ENCODE data around the gene DDAH1. TPM values are rescaled to one million over a fixed set of nuclear protein-coding genes. Genes with fewer than 3 reads are reported as not detected.
"Not testable (repeated sequence)": the region's sequence is repeated elsewhere in the genome, so short reads cannot be mapped to it uniquely, and the experiment has no call there.

DDAH1 gene
- total RNA-seq (ENCODE audit: unreplicated experiment) = 10.8 TPM
- long read RNA-seq, partial matches to known transcripts = 0 of 3 reads
- long read RNA-seq, other reads (novel, unspliced or antisense) = 0 of 3 reads

DNA sequence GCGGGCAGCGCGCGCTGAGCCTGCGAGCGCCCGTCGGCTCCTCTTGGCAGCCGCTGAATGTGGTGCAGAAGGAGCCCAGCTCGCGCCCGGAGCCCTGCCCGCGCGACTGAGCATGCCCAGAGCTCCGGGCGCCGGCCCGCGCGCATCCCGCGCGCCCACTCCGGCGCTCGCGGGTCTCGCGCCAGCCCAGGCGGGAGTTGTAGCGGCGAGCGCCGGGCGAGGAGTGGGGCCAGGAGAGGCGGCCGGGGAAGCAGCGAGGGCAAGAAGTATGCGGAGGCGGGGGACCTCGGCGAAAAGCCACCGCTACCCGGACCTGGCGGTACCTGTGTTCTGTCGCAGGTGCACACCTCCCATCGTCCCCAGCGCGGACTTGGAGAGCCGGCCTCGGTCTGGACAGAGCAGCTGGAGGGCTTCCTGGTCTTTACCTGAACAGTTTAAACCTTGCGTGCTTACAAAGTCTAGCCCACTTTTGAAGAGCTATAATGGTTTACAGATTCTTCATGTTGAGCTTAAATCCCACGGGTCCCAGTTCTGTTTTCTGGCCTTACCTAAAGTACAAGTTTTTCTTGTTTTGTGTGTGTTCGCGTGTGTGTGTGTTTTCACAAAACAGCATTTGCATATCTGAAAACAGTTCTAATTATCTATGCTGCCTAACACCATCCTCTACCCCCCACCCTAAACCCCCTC is at the start of gene DDAH1:
DDAH1 (minus strand) TSS at position 61 of the 687 bp plus-strand sequence. CDS start 114 bp downstream, outside the sequence.
- H3K4me1 Mint-ChIP-seq (ENCODE audit: unreplicated experiment) = peaks cover 6% of the 10 kb centered on the region
- peak within 1 kb of the TSS; percentile 87 for H3K4me3 Mint-ChIP-seq (ENCODE audit: unreplicated experiment)
- no peaks in the 10 kb centered on the region for H3K9me3 Mint-ChIP-seq (ENCODE audit: unreplicated experiment)
- peak; percentile 62 for DNase-seq (ENCODE audit: low spot score)
- H3K27me3 Mint-ChIP-seq (ENCODE audit: unreplicated experiment) = peaks cover 2% of the 10 kb centered on the region
- H3K36me3 Mint-ChIP-seq (ENCODE audit: low read depth, unreplicated experiment) = no peaks in the 10 kb centered on the region
- TF ChIP-seq, protein P1, sequence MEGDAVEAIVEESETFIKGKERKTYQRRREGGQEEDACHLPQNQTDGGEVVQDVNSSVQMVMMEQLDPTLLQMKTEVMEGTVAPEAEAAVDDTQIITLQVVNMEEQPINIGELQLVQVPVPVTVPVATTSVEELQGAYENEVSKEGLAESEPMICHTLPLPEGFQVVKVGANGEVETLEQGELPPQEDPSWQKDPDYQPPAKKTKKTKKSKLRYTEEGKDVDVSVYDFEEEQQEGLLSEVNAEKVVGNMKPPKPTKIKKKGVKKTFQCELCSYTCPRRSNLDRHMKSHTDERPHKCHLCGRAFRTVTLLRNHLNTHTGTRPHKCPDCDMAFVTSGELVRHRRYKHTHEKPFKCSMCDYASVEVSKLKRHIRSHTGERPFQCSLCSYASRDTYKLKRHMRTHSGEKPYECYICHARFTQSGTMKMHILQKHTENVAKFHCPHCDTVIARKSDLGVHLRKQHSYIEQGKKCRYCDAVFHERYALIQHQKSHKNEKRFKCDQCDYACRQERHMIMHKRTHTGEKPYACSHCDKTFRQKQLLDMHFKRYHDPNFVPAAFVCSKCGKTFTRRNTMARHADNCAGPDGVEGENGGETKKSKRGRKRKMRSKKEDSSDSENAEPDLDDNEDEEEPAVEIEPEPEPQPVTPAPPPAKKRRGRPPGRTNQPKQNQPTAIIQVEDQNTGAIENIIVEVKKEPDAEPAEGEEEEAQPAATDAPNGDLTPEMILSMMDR (IDR thresholded peaks at IDR 0.05; ENCODE audit: unreplicated experiment) = no peak
- H3K27ac Mint-ChIP-seq (ENCODE audit: unreplicated experiment) = no peak within 1 kb of the TSS

DNA sequence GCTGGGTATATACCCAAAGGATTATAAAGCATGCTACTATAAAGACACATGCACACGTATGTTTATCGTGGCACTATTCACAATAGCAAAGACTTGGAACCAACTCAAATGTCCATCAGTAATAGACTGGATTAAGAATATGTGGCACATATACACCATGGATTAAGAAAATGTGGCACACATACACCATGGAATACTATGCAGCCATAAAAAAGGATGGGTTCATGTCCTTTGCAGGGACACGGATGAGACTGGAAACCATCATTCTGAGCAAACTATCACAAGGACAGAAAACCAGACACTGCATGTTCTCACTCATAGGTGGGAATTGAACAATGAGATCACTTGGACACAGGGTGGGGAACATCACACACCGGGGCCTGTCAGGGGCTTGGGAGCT is 49.0 kb upstream of the DDAH1 start:
- not testable (repeated sequence) for H3K4me1 Mint-ChIP-seq (ENCODE audit: unreplicated experiment); H3K9me3 Mint-ChIP-seq (ENCODE audit: unreplicated experiment); H3K27ac Mint-ChIP-seq (ENCODE audit: unreplicated experiment)

DNA sequence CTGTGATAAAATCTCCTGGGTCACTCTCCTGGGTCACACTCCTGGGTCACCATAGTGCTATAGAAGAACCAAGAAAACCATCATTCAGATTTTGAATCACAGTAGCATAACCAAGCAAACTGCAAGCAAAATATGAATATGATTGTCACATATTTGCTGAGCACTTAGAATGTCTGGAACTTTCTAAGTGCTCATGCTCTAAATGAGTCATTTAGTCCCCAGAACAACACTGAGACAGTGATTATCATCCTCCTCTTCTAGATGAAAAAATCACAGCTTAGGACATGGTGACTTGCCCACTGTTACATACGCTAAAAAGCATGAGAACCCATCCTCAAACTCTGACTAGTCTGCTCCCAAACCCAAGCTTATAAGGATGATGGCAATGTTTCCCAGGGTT is 39.5 kb upstream of the DDAH1 start:
- Mint-ChIP-seq H3K4me3 (ENCODE audit: unreplicated experiment) (no peak overlapping the region), H3K27me3 (ENCODE audit: unreplicated experiment) (no peaks in the 10 kb centered on the region), H3K36me3 (ENCODE audit: low read depth, unreplicated experiment) (no peaks in the 10 kb centered on the region), H3K4me1 (ENCODE audit: unreplicated experiment) (peaks cover 5% of the 10 kb centered on the region), H3K9me3 (ENCODE audit: unreplicated experiment) (no peaks in the 10 kb centered on the region), H3K27ac (ENCODE audit: unreplicated experiment) (no peak overlapping the region)
- DNase-seq (ENCODE audit: low spot score) = no peak
- TF ChIP-seq, protein P1 (IDR thresholded peaks at IDR 0.05; ENCODE audit: unreplicated experiment) = no peak

More for the DNA sequence above, 49.0 kb upstream of the DDAH1 start:
- H3K36me3 Mint-ChIP-seq (ENCODE audit: low read depth, unreplicated experiment); DNase-seq (ENCODE audit: low spot score); H3K27me3 Mint-ChIP-seq (ENCODE audit: unreplicated experiment); H3K4me3 Mint-ChIP-seq (ENCODE audit: unreplicated experiment): not testable (repeated sequence)

DNA sequence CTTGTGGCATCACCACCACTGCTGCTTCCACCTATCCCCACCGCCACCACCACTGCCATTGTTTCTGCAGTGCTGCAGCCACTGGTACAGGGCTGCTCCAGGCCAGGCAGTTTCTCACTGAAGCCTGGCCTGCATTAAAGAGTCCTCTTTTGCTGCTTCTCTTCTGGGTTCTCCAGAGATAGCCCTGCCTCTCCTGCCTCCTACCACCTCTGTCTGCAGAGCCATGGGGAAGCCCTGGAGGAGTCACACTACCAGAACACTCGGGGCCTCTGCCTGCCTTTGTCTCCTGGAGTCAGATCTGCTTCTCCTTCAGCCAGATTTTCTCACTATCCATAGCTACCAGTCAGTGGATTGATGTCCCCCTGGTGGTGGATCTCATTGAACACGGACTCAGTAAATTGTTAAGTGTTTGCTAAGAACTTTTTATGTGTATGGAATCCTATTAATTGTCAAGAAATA is 37.7 kb upstream of the DDAH1 start:
- no peaks in the 10 kb centered on the region for H3K36me3 Mint-ChIP-seq (ENCODE audit: low read depth, unreplicated experiment)
- H3K4me3 Mint-ChIP-seq (ENCODE audit: unreplicated experiment) = no peak overlapping the region
- no peaks in the 10 kb centered on the region for H3K9me3 Mint-ChIP-seq (ENCODE audit: unreplicated experiment)
- no peaks in the 10 kb centered on the region for H3K27me3 Mint-ChIP-seq (ENCODE audit: unreplicated experiment)
- peaks cover 5% of the 10 kb centered on the region for H3K4me1 Mint-ChIP-seq (ENCODE audit: unreplicated experiment)
- DNase-seq (ENCODE audit: low spot score) = peak; percentile 54
- TF ChIP-seq, protein P1 (IDR thresholded peaks at IDR 0.05; ENCODE audit: unreplicated experiment) = peak; percentile 82
- no peak overlapping the region for H3K27ac Mint-ChIP-seq (ENCODE audit: unreplicated experiment)

DNA sequence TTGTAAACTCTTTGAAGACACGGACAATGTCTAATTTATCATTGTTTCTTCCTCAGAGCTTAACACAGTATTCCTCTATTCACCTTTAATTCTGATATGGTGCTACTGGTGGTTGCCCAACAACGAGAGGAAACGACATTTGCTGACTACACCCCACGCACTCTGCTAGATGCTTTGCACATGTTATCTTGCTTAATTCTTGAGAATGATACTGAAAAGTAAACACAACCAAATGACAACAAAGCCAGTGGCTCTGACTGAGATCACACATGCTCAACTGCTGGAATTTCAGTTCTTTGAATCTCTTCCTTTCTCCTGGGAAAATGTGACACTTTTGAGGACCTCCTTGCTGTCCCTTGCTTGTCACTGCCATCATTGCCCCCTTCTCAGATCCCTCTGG is 37.2 kb upstream of the DDAH1 start:
- Mint-ChIP-seq H3K9me3 (ENCODE audit: unreplicated experiment) (no peaks in the 10 kb centered on the region), H3K4me1 (ENCODE audit: unreplicated experiment) (peaks cover 5% of the 10 kb centered on the region), H3K36me3 (ENCODE audit: low read depth, unreplicated experiment) (no peaks in the 10 kb centered on the region), H3K4me3 (ENCODE audit: unreplicated experiment) (no peak overlapping the region), H3K27ac (ENCODE audit: unreplicated experiment) (no peak overlapping the region), H3K27me3 (ENCODE audit: unreplicated experiment) (no peaks in the 10 kb centered on the region)
- TF ChIP-seq, protein P1 (IDR thresholded peaks at IDR 0.05; ENCODE audit: unreplicated experiment) = no peak
- DNase-seq (ENCODE audit: low spot score) = no peak
